Esophagus muscularis mucosa (tissue), 4 donors: ENCODE data around the gene NPTXR. TPM values are rescaled to one million over a fixed set of nuclear protein-coding genes. Genes with fewer than 3 reads are reported as not detected.

Experiments
- DNase-seq: peaks from one replicate; pipeline ENCODE4 v3.0.0-alpha.2; 2017; ENCODE audit errors: extremely low spot score
- H3K27ac ChIP-seq, 4 donors: fragments of 200-600 bp; sonication (generic); replicated peaks in 1 of 4; 1 replicate in 3 of 4; 2 replicates in 1 of 4; pipeline ENCODE4 v1.5.1; 2016 to 2019; ENCODE audit warnings: mild to moderate bottlenecking in 1 of 4
- H3K27me3 ChIP-seq, 4 donors: fragments of 200-600 bp; sonication (generic); one replicate each; pipeline versions ENCODE4 v1.5.1 to v1.6.0; 2016 to 2019
- H3K36me3 ChIP-seq, 4 donors: fragments of 200-600 bp; sonication (generic); one replicate each; pipeline ENCODE4 v1.5.1; 2016 to 2019
- H3K4me1 ChIP-seq, 4 donors: fragments of 200-600 bp; sonication (generic); one replicate each; pipeline ENCODE4 v1.5.1; 2016 to 2019
- H3K4me3 ChIP-seq, 4 donors: fragments of 200-600 bp; sonication (generic); 1 replicate in 2 of 4; 2 replicates in 2 of 4; pipeline ENCODE4 v1.5.1; 2016 to 2019; ENCODE audit warnings: mild to moderate bottlenecking in 4 of 4, moderate library complexity in 1 of 4
- H3K9me3 ChIP-seq, 4 donors: fragments of 200-600 bp; sonication (generic); 1 replicate in 3 of 4; 2 replicates in 1 of 4; pipeline ENCODE4 v1.5.1; 2016 to 2019
- EP300 ChIP-seq: sonication (generic); formaldehyde crosslinking; IDR thresholded peaks from one replicate; pipeline ENCODE4 v1.6.1; 2017; ENCODE audit warnings: antibody characterized with exemption
- POLR2A ChIP-seq: fragments of 450-650 bp; IDR thresholded peaks from one replicate; pipeline ENCODE4 v1.6.1; 2017; ENCODE audit warnings: antibody characterized with exemption, moderate library complexity, mild to moderate bottlenecking, low read depth
- POLR2AphosphoS5 ChIP-seq, 2 donors: sonication (generic); formaldehyde crosslinking; IDR thresholded peaks; one replicate each; pipeline ENCODE4 v1.6.1; 2017; ENCODE audit warnings: antibody characterized with exemption in 2 of 2
- WGBS: methylation state at CpG from one replicate; pipeline ENCODE4 v1.1.5; 2018; 5-methylcytosine and 5-hydroxymethylcytosine counted together
- intact Hi-C: fragments of 100-400 bp; cut with DNase I; formaldehyde crosslinking; loops from one replicate; pipeline ENCODE4 v1.15.1; 2023
- total RNA-seq, 4 donors: library from RNA; depleted of rRNA; stranded (reverse); fragments of >200 nt; gene quantifications; one replicate each; pipeline versions ENCODE4 v1.1.0 to v1.2.1, GENCODE V29; 2016
- TF ChIP-seq, protein P1 (sequence below), 3 experiments: fragments of 200-600 bp in 2 of 3; fragments of 450-650 bp in 1 of 3; sonication (generic) in 2 of 3; IDR thresholded peaks; one replicate each; pipeline ENCODE4 v1.5.1; 2017 to 2019; ENCODE audit warnings: antibody characterized with exemption in 3 of 3, mild to moderate bottlenecking in 2 of 3, moderate library complexity in 1 of 3

NPTXR gene
- total RNA-seq, 4 donors from 2014 or later = 8.2 to 15.0 (median 8.8) TPM

DNA sequence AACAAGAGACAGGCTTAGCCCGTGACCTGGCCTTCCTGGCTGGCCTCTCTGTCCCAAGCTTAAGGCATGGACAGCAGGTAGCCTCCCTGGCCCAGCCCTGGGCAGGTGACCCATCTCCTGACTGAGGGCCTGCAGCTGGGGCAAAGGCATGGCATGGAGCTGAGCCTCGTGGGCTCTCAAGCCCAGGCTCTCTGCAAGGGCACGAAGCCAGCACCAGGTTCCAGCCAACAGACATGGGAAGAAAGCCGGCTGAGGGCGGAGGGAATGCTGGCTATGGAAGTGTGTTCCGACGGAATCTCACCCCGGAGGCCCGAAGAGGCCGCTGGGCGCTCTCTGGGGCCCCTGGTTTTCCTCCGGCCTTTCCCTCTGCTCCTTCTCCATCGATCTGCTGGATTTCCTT is 62.8 kb downstream of the NPTXR start:
- Histone ChIP-seq H3K9me3 (no peaks in the 10 kb centered on the region), H3K4me3 (no peak overlapping the region), H3K27ac (no peak overlapping the region), H3K36me3 (peaks cover 8 to 52% (median 28%) of the 10 kb centered on the region in 4 donors), H3K4me1 (peaks cover 8 to 25% (median 13%) of the 10 kb centered on the region in 4 donors), H3K27me3 (no peaks in the 10 kb centered on the region)
- WGBS = 77% methylated on average over 10 of the region's 13 CpGs
- TF ChIP-seq EP300 (no peak), POLR2AphosphoS5 (IDR thresholded peaks at IDR 0.05) (no peak), POLR2A (no peak)
- TF ChIP-seq, protein P1, sequence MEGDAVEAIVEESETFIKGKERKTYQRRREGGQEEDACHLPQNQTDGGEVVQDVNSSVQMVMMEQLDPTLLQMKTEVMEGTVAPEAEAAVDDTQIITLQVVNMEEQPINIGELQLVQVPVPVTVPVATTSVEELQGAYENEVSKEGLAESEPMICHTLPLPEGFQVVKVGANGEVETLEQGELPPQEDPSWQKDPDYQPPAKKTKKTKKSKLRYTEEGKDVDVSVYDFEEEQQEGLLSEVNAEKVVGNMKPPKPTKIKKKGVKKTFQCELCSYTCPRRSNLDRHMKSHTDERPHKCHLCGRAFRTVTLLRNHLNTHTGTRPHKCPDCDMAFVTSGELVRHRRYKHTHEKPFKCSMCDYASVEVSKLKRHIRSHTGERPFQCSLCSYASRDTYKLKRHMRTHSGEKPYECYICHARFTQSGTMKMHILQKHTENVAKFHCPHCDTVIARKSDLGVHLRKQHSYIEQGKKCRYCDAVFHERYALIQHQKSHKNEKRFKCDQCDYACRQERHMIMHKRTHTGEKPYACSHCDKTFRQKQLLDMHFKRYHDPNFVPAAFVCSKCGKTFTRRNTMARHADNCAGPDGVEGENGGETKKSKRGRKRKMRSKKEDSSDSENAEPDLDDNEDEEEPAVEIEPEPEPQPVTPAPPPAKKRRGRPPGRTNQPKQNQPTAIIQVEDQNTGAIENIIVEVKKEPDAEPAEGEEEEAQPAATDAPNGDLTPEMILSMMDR (IDR thresholded peaks at IDR 0.05) = no peak
- no peak for DNase-seq
- intact Hi-C loops = no loop called here

DNA sequence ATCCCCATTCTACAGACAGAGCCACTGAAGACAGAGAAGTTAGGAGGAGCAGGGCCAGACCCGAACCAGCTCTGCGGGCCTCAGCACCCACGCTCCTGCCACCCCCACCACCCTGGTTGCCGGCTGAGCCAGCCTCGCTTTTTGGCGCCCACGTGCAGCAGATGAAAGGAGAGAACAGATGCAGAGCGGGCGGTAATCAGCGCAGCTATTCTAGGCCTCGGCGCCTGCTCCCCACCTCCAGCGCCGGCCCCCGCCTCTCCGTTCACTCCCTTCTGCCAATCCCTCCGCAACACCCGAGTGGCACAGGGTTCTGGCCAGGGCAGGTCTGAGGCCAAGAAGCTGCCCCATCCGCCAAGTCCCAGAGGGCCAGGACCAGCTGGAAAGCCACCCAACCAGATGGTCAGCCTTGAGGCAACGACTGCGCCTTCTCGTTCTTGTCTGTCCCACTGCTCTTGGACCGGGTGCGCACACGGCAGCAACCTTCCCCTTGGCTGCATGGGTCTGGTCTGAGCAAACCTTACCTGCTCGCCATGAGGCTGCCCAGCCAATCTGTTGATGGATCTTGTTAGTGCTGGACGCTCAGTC is 66.6 kb downstream of the NPTXR start:
- Histone ChIP-seq H3K27me3 (no peaks in the 10 kb centered on the region), H3K27ac (no peak overlapping the region), H3K4me1 (peaks cover 0 to 4% (median 0%) of the 10 kb centered on the region in 4 donors), H3K36me3 (peaks cover 8 to 48% (median 28%) of the 10 kb centered on the region in 4 donors), H3K4me3 (no peak overlapping the region), H3K9me3 (no peaks in the 10 kb centered on the region)
- 94% methylated on average over 20 of the region's 27 CpGs for WGBS
- TF ChIP-seq EP300 = no peak
- TF ChIP-seq, protein P1 (IDR thresholded peaks at IDR 0.05) = no peak
- no peak for TF ChIP-seq POLR2AphosphoS5 (IDR thresholded peaks at IDR 0.05)
- TF ChIP-seq POLR2A = no peak
- intact Hi-C loops = loop anchor here (10.0 kb wide), 1 partner anchor 348 kb away; no protein-coding TSS in a partner anchor
- DNase-seq = no peak

DNA sequence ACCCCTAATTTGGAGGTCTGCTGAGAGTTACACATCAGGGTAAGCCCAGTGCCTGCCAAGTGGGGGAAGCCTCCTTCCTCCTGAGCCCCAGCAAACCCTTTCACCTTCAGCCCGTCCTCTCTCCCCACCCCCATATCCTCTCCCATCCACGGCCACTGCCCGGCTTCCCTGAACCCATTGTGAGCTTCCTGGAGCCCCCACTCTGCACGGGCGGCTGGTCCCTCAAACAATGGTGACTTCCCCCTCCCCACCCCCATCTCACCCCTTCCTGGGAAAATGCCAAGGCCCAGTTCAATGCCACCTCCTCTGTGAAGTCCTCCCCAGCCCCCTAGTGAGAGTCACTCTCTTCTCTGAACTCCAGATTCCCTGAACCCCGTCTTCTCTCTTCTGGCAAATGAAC is 67.7 kb downstream of the NPTXR start:
- H3K9me3 ChIP-seq = no peaks in the 10 kb centered on the region
- DNase-seq = no peak
- no peak overlapping the region for H3K27ac ChIP-seq
- intact Hi-C loops = loop anchor here (10.0 kb wide), 1 partner anchor 349 kb away; no protein-coding TSS in a partner anchor
- whole genome bisulfite sequencing = 71% methylated on average over 6 of the region's 6 CpGs
- H3K4me1 ChIP-seq = no peaks in the 10 kb centered on the region
- peaks cover 8 to 39% (median 26%) of the 10 kb centered on the region in 4 donors for H3K36me3 ChIP-seq
- TF ChIP-seq EP300 = no peak
- no peak for TF ChIP-seq POLR2A
- no peak for TF ChIP-seq POLR2AphosphoS5 (IDR thresholded peaks at IDR 0.05)
- TF ChIP-seq, protein P1 (IDR thresholded peaks at IDR 0.05) = no peak
- H3K27me3 ChIP-seq = no peaks in the 10 kb centered on the region
- H3K4me3 ChIP-seq = no peak overlapping the region

DNA sequence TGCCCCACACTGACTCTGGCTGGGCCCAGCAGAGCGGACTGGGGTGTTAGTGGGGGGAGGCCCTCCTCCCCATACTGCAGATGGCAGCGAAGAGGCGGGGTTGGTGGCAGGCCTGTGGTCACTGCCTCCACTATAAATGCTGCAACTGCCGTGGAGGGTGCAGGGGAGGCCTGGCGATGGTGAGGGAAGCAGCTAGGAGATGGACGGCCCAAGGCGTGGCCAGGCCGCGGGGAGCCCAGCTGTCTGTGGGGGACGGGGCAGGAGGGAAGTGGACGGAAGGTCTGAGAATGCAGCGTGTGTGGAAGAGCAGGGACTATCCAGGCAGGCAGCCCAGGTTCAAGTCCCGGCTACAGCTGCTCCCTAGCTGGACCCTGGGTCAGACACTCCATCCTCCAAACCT is 68.2 kb downstream of the NPTXR start:
- Histone ChIP-seq H3K36me3 (peaks cover 8 to 34% (median 22%) of the 10 kb centered on the region in 4 donors), H3K9me3 (no peaks in the 10 kb centered on the region), H3K27me3 (no peaks in the 10 kb centered on the region), H3K27ac (no peak overlapping the region), H3K4me3 (no peak overlapping the region), H3K4me1 (no peaks in the 10 kb centered on the region)
- TF ChIP-seq POLR2AphosphoS5 (IDR thresholded peaks at IDR 0.05) (no peak), POLR2A (no peak), EP300 (no peak)
- TF ChIP-seq, protein P1 (IDR thresholded peaks at IDR 0.05) = no peak
- intact Hi-C loops = loop anchor here (10.0 kb wide), 1 partner anchor 349 kb away; no protein-coding TSS in a partner anchor
- 66% methylated on average over 11 of the region's 13 CpGs for WGBS
- DNase-seq = no peak
